HepG2 (cell line): ENCODE results near the gene AFF4. TPM values are rescaled to one million over a fixed set of nuclear protein-coding genes. Genes with fewer than 3 reads are reported as not detected.

Experiments used
- CEBPG ChIP-seq: IDR thresholded peaks from 2 replicates; pipeline ENCODE4 v1.6.1; 2016
- FOXP1 ChIP-seq, 2 experiments: fragments of 450-650 bp in 1 of 2; IDR thresholded peaks; 2 replicates each; pipeline ENCODE4 v1.6.1; 2017 to 2018; ENCODE audit warnings: antibody characterized with exemption in 1 of 2
- HIC2 ChIP-seq: sonication (generic); formaldehyde crosslinking; IDR thresholded peaks from 2 replicates; pipeline ENCODE4 v1.9.0; 2022; ENCODE audit warnings: low read depth, missing genetic modification reagents
- HOXA3 ChIP-seq: sonication (generic); formaldehyde crosslinking; IDR thresholded peaks from 2 replicates; pipeline ENCODE4 v1.5.0; 2020; ENCODE audit warnings: missing genetic modification reagents
- IKZF4 ChIP-seq: sonication (generic); formaldehyde crosslinking; IDR thresholded peaks from 2 replicates; pipeline ENCODE4 v1.5.1; 2020; ENCODE audit warnings: borderline replicate concordance, mild to moderate bottlenecking, low read depth, missing genetic modification reagents; ENCODE audit errors: not compliant biosample characterization
- KDM3A ChIP-seq: IDR thresholded peaks from 2 replicates; pipeline ENCODE4 v1.6.1; 2018; ENCODE audit warnings: low read depth, missing compliant biosample characterization
- MBD4 ChIP-seq: IDR thresholded peaks from 2 replicates; pipeline ENCODE4 v1.6.1; 2012; ENCODE audit warnings: low read length, inconsistent platforms, borderline replicate concordance
- MEIS1 ChIP-seq: sonication (generic); formaldehyde crosslinking; IDR thresholded peaks from 2 replicates; pipeline ENCODE4 v1.9.0; 2021; ENCODE audit warnings: mild to moderate bottlenecking, missing genetic modification reagents, moderate library complexity, borderline replicate concordance
- MXD4 ChIP-seq: IDR thresholded peaks from 2 replicates; pipeline ENCODE4 v1.6.1; 2016; ENCODE audit warnings: mild to moderate bottlenecking, missing biosample characterization, missing genetic modification reagents
- NR0B2 ChIP-seq: sonication (generic); formaldehyde crosslinking; IDR thresholded peaks from 2 replicates; pipeline ENCODE4 v1.4.0; 2020; ENCODE audit warnings: mild to moderate bottlenecking, missing genetic modification reagents
- SAFB2 ChIP-seq: sonication (generic); formaldehyde crosslinking; IDR thresholded peaks from 2 replicates; pipeline ENCODE4 v1.5.1; 2020; ENCODE audit warnings: missing genetic modification reagents, low read depth, mild to moderate bottlenecking, borderline replicate concordance
- SCMH1 ChIP-seq: sonication (generic); formaldehyde crosslinking; IDR thresholded peaks from 2 replicates; pipeline ENCODE4 v1.9.0; 2021; ENCODE audit warnings: missing genetic modification reagents, mild to moderate bottlenecking, borderline replicate concordance
- SMAD3 ChIP-seq: sonication (generic); formaldehyde crosslinking; IDR thresholded peaks from 2 replicates; pipeline ENCODE4 v1.4.0; 2020; ENCODE audit warnings: missing genetic modification reagents
- SOX13 ChIP-seq, 3 experiments: fragments of 450-650 bp in 1 of 3; sonication (generic) in 1 of 3; formaldehyde crosslinking in 1 of 3; IDR thresholded peaks in 2 of 3; conservative IDR thresholded peaks in 1 of 3; 2 replicates each; pipeline versions ENCODE4 v1.5.0 to v1.6.1; 2016 to 2020; ENCODE audit warnings: antibody characterized with exemption in 1 of 3, mild to moderate bottlenecking in 1 of 3, missing compliant biosample characterization in 1 of 3, missing genetic modification reagents in 1 of 3, moderate library complexity in 1 of 3
- SSRP1 ChIP-seq: IDR thresholded peaks from 2 replicates; pipeline ENCODE4 v1.6.1; 2016; ENCODE audit warnings: control low read depth
- TCF12 ChIP-seq, 2 experiments: fragments of 450-650 bp in 1 of 2; sonication (generic) in 1 of 2; formaldehyde crosslinking in 1 of 2; IDR thresholded peaks; 2 replicates each; pipeline versions ENCODE4 v1.6.1 to v1.8.0; 2017 to 2022; ENCODE audit warnings: antibody characterized with exemption in 1 of 2, mild to moderate bottlenecking in 1 of 2, missing genetic modification reagents in 1 of 2, moderate library complexity in 1 of 2
- USF2 ChIP-seq, 2 experiments: sonication (generic) in 1 of 2; formaldehyde crosslinking in 1 of 2; IDR thresholded peaks; 2 replicates each; pipeline versions ENCODE4 v1.5.1 to v1.6.1; 2011 to 2020; ENCODE audit warnings: borderline replicate concordance in 1 of 2, low read depth in 1 of 2, low read length in 1 of 2, mild to moderate bottlenecking in 1 of 2, missing genetic modification reagents in 1 of 2, moderate library complexity in 1 of 2
- ZMYM4 ChIP-seq: sonication (generic); formaldehyde crosslinking; IDR thresholded peaks from 2 replicates; pipeline ENCODE4 v1.8.1; 2023; ENCODE audit warnings: mild to moderate bottlenecking, missing genetic modification reagents
- ZNF276 ChIP-seq: sonication (generic); formaldehyde crosslinking; IDR thresholded peaks from 2 replicates; pipeline ENCODE4 v1.4.0; 2020; ENCODE audit warnings: mild to moderate bottlenecking, low read depth, missing genetic modification reagents
- ZNF282 ChIP-seq: fragments of 450-650 bp; IDR thresholded peaks from 2 replicates; pipeline ENCODE4 v1.6.1; 2018; ENCODE audit not compliant: partially characterized antibody
- ZNF337 ChIP-seq: sonication (generic); formaldehyde crosslinking; IDR thresholded peaks from 2 replicates; pipeline ENCODE4 v1.5.1; 2020; ENCODE audit warnings: missing genetic modification reagents, low read depth, mild to moderate bottlenecking, borderline replicate concordance
- ZSCAN20 ChIP-seq: sonication (generic); formaldehyde crosslinking; IDR thresholded peaks from 2 replicates; pipeline ENCODE4 v1.4.0; 2020; ENCODE audit warnings: missing genetic modification reagents, mild to moderate bottlenecking, borderline replicate concordance
- polyA plus RNA-seq, 8 experiments: library from polyadenylated mRNA; depleted of rRNA in 3 of 8; stranded (reverse) in 7 of 8; unstranded in 1 of 8; fragments of >200 nt; fragmentation: Illumina TruSeq in 4 of 8; extraction: Trizol in 4 of 8; gene quantifications; 2 replicates each; pipeline versions ENCODE4 v1.2.1 to v1.2.3, GENCODE V29; 2011 to 2016; ENCODE audit warnings: low read depth in 4 of 8, missing spikeins in 1 of 8, mixed read lengths in 1 of 8; ENCODE audit not compliant: insufficient read depth in 1 of 8
- total RNA-seq, 5 experiments: library from RNA; depleted of rRNA; stranded (reverse); fragments of >200 nt; fragmentation: Illumina TruSeq; extraction: Trizol; gene quantifications; 2 replicates each; pipeline ENCODE4 v1.2.3, GENCODE V29; 2016; ENCODE audit warnings: low read depth in 1 of 5

Gene AFF4
- total and polyA plus RNA-seq, 2 of the 13 experiments (the other 11 are each of a cell fraction or from before 2014, with no cell fraction given) = 22.1 to 25.5 TPM

- TF ChIP-seq USF2 (IDR thresholded peaks at IDR 0.05; ENCODE audit: low read depth, low read length) (no peak), USF2 (CRISPR knock-in tag; IDR thresholded peaks at IDR 0.05; ENCODE audit: borderline replicate concordance) (no peak), SOX13 (IDR thresholded peaks at IDR 0.05) (no peak), SOX13 (CRISPR knock-in tag; conservative IDR thresholded peaks at IDR 0.05 in 1 of 2, IDR thresholded peaks at IDR 0.05 in 1 of 2) (no peak), NR0B2 (CRISPR knock-in tag) (0 out of 2 replicates have a peak, but pooled peaks have one; percentile 37), SAFB2 (CRISPR knock-in tag) (no peak; the same call in 1 of the 2 replicates), ZNF337 (peak; percentile 45; the same call in 1 of the 2 replicates), HOXA3 (CRISPR knock-in tag) (peak; percentile 98), FOXP1 (IDR thresholded peaks at IDR 0.05) (no peak), FOXP1 (CRISPR knock-in tag; IDR thresholded peaks at IDR 0.05) (no peak), MXD4 (CRISPR knock-in tag) (0 out of 2 replicates have a peak, but pooled peaks have one; percentile 17), ZMYM4 (CRISPR knock-in tag) (peak; percentile 96), TCF12 (IDR thresholded peaks at IDR 0.05) (no peak), TCF12 (CRISPR knock-in tag; IDR thresholded peaks at IDR 0.05) (peak; percentile 77; the same call in 1 of the 2 replicates), SMAD3 (CRISPR knock-in tag) (peak; percentile 32; the same call in 1 of the 2 replicates), KDM3A (no peak; the same call in 1 of the 2 replicates), ZSCAN20 (no peak), CEBPG (CRISPR knock-in tag) (peak; percentile 79), MBD4 (no peak), ZNF282 (no peak), ZNF276 (CRISPR knock-in tag) (no peak), SSRP1 (CRISPR knock-in tag) (no peak), IKZF4 (CRISPR knock-in tag) (no peak), HIC2 (CRISPR knock-in tag) (0 out of 2 replicates have a peak, but pooled peaks have one; percentile 31), MEIS1 (no peak), SCMH1 (CRISPR knock-in tag) (no peak)
These were observed 96.9 kb downstream of the AFF4 start, which contains the start of the genes GDF9 and UQCRQ (continued) for GRCh38 chr5:132866342-132867045.
